A549 treated with DMSO at 1 μM for 4 hours (cell line): ENCODE results near the gene PCSK2. TPM values are rescaled to one million over a fixed set of nuclear protein-coding genes. Genes with fewer than 3 reads are reported as not detected.

Source experiments
- total RNA-seq: library from RNA; stranded (reverse); fragments of 200-300 nt; extraction: Qiagen RNA extraction; gene quantifications from 5 replicates; pipeline ENCODE4 v1.2.3, GENCODE V29; 2022; ENCODE audit warnings: low read depth

PCSK2 gene, protein sequence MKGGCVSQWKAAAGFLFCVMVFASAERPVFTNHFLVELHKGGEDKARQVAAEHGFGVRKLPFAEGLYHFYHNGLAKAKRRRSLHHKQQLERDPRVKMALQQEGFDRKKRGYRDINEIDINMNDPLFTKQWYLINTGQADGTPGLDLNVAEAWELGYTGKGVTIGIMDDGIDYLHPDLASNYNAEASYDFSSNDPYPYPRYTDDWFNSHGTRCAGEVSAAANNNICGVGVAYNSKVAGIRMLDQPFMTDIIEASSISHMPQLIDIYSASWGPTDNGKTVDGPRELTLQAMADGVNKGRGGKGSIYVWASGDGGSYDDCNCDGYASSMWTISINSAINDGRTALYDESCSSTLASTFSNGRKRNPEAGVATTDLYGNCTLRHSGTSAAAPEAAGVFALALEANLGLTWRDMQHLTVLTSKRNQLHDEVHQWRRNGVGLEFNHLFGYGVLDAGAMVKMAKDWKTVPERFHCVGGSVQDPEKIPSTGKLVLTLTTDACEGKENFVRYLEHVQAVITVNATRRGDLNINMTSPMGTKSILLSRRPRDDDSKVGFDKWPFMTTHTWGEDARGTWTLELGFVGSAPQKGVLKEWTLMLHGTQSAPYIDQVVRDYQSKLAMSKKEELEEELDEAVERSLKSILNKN
- total RNA-seq = not detected in 5 replicates

GRCh38 chr20:17226410-17227218, at the start of gene PCSK2:
Gene PCSK2, plus strand, starts transcription at chr20:17227040. Its CDS starts 266 bp downstream, at chr20:17227306.

GRCh38 chr20:17530716-17531664, 304.1 kb downstream of the PCSK2 start, which contains the start of gene BFSP1:
Gene BFSP1, minus strand, starts transcription at chr20:17531379. Its CDS starts 50 bp downstream, at chr20:17531329.

